Measurements from ENCODE around the gene OBI1. TPM values are rescaled to one million over a fixed set of nuclear protein-coding genes. Genes with fewer than 3 reads are reported as not detected.

OBI1 gene
- total and polyA plus RNA-seq, 9 of the 15 experiments (the other 6 are each of a cell fraction or from before 2014, with no cell fraction given) = 8.7 to 18.4 (median 14.2) TPM

DNA sequence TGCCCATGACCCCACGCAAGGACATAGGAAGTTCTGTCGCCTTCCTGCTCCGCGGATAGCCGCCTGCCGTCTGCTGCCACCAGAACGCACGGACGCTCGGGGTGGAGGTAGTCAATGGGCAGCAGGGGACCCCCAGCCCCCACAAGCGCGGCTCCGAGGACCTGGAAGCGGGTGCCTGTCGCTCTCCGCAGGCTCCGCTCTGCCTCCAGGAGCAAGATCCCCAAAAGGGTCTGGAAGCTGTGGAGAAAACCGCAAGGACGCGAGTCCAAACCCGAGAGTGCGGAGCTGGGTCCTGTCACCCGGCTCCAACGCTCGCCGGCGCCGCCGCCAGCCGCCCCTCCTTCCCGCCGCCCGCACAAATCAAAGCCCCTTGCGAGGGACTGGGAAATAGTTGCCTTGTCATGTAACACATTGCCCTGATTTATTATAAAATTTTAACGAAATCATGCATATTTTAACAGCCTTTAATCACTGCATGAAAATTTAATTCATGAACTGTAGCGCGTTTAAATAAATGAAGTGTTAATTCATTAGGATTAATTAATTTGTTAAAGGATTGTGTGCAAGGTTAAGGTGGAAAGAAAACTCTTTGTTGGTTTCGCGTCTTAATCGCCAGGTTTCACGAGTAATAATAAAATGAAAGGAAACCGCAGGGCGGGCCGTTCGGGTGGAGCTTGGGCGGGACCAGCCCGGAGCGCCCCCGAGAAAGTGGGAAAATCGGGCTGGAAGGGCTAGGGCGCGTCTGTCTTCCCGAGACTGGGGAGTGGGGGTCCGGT lies 50.1 kb downstream of the OBI1 start:
- TF ChIP-seq DPF2 (IDR thresholded peaks at IDR 0.05) (no peak), ZNF445 (CRISPR knock-in tag; IDR thresholded peaks at IDR 0.05; ENCODE audit: low read depth) (no peak), GTF2A2 (tag; IDR thresholded peaks at IDR 0.05) (no peak), PHF21A (IDR thresholded peaks at IDR 0.05; ENCODE audit: borderline replicate concordance, low read depth) (no peak), RBM25 (IDR thresholded peaks at IDR 0.05; ENCODE audit: low read depth, low read length, severe bottlenecking) (no peak)
- TF ChIP-seq, protein P1, sequence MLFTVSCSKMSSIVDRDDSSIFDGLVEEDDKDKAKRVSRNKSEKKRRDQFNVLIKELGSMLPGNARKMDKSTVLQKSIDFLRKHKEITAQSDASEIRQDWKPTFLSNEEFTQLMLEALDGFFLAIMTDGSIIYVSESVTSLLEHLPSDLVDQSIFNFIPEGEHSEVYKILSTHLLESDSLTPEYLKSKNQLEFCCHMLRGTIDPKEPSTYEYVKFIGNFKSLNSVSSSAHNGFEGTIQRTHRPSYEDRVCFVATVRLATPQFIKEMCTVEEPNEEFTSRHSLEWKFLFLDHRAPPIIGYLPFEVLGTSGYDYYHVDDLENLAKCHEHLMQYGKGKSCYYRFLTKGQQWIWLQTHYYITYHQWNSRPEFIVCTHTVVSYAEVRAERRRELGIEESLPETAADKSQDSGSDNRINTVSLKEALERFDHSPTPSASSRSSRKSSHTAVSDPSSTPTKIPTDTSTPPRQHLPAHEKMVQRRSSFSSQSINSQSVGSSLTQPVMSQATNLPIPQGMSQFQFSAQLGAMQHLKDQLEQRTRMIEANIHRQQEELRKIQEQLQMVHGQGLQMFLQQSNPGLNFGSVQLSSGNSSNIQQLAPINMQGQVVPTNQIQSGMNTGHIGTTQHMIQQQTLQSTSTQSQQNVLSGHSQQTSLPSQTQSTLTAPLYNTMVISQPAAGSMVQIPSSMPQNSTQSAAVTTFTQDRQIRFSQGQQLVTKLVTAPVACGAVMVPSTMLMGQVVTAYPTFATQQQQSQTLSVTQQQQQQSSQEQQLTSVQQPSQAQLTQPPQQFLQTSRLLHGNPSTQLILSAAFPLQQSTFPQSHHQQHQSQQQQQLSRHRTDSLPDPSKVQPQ (CRISPR knock-in tag; IDR thresholded peaks at IDR 0.05; ENCODE audit: borderline replicate concordance) = no peak
- BruUV-seq (replicated peaks) = no TSS peak
- H2AFZ ChIP-seq (ENCODE audit: low read depth, low read length) = no peak overlapping the region
- no peak overlapping the region for H3K9ac ChIP-seq (ENCODE audit: insufficient read depth in 1 of 2, low read depth in 2 of 2, low read length in 2 of 2)
- ATAC-seq (no peak), FAIRE-seq (no peak), DNase-seq (ENCODE audit: extremely low read depth in 1 of 4, low spot score in 3 of 4) (no peak)
- no peaks in the 10 kb centered on the region for H3K79me2 ChIP-seq (ENCODE audit: control insufficient read depth, insufficient read depth, low read length)
- ChIA-PET CTCF (ENCODE audit: low intra/inter-chr PET ratio) (no interaction called here), POLR2A (no interaction called here)
- H3K4me1 ChIP-seq (replicated peaks in 1 of 2; ENCODE audit: control insufficient read depth in 2 of 2, insufficient read depth in 2 of 2, low read length in 2 of 2) = peaks cover 2 to 7% of the 10 kb centered on the region in 2 experiments; a peak in 3 of 5 replicates
- H3K36me3 ChIP-seq (ENCODE audit: control insufficient read depth, insufficient read depth, low read length) = no peaks in the 10 kb centered on the region
- 74% methylated on average over 24 of the region's 54 CpGs for WGBS (ENCODE audit: insufficient coverage, low coverage, missing lambda C conversion rate)
- no peak overlapping the region for H3K4me3 ChIP-seq
- H3K4me2 ChIP-seq (ENCODE audit: insufficient read depth, low read length) = no peak overlapping the region
- no peaks in the 10 kb centered on the region for H3K9me1 ChIP-seq (ENCODE audit: control insufficient read depth, insufficient read depth, low read length)
- intact Hi-C loops (cut with micrococcal nuclease) = no loop called here
- H3K9me3 ChIP-seq (replicated peaks; ENCODE audit: control insufficient read depth, insufficient read depth, low read depth, low read length) = no peaks in the 10 kb centered on the region
- no peaks in the 10 kb centered on the region for H3K27me3 ChIP-seq (ENCODE audit: control insufficient read depth in 2 of 2, insufficient read depth in 2 of 2, low read length in 2 of 2)
- H3K27ac ChIP-seq (ENCODE audit: extremely low read depth, low read depth, low read length) = no peak overlapping the region
- H4K20me1 ChIP-seq (replicated peaks; ENCODE audit: control insufficient read depth, insufficient read depth, low read length) = no peaks in the 10 kb centered on the region
- in situ Hi-C loops (cut with MboI) = no loop called here

Measured in K562 (cell line).